ENCODE measurements around the gene SLC18A3. TPM values are rescaled to one million over a fixed set of nuclear protein-coding genes. Genes with fewer than 3 reads are reported as not detected.
A peak's percentile ranks its signal among the peaks of the same experiment; 100 is the strongest.

SLC18A3 gene
- total and polyA plus RNA-seq, 2 experiments from 2014 or later, result 0.16 TPM; not detected in 1

DNA sequence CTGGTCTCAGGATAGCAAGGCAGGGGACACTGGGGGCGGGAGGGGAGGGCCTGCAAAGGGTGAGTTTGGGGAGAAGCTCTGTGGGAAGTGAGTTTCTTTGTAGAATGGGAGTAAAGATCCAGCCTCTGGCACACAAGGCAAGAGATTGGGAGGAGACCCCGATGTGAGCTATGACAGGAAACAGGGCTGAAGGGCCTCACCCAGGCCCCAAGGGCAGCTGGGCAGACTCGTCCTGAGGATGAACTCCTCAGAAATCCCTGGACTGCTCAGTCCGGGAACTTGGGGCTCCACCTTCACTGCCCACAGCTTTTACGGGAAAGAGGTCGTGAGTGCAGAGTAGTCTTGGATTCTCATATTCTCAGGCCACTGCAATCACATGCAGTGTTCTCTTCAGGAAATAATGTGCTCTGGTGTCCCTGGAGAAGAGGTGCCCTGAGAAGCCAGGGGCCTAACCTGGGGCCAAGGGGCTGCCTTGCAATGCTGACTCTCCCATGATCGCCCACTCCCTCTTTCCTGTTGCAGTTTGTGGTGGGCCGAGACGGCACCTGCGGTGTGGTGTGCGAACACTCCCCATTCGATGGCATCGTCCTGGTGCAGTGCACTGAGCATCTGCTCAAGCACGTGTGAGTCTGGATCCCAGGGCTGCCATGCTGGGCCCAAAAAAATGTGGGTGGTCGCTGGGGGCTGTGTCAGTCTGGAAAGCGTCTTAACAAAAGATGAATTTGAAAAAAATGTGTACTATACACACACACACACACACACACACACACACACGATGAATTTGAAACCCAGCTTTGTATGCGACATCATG lies 38.1 kb downstream of the SLC18A3 start (continued):
- TF ChIP-seq, protein P1, sequence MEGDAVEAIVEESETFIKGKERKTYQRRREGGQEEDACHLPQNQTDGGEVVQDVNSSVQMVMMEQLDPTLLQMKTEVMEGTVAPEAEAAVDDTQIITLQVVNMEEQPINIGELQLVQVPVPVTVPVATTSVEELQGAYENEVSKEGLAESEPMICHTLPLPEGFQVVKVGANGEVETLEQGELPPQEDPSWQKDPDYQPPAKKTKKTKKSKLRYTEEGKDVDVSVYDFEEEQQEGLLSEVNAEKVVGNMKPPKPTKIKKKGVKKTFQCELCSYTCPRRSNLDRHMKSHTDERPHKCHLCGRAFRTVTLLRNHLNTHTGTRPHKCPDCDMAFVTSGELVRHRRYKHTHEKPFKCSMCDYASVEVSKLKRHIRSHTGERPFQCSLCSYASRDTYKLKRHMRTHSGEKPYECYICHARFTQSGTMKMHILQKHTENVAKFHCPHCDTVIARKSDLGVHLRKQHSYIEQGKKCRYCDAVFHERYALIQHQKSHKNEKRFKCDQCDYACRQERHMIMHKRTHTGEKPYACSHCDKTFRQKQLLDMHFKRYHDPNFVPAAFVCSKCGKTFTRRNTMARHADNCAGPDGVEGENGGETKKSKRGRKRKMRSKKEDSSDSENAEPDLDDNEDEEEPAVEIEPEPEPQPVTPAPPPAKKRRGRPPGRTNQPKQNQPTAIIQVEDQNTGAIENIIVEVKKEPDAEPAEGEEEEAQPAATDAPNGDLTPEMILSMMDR (conservative IDR thresholded peaks at IDR 0.05; ENCODE audit: low read depth in 2 of 2), result no peak
- no peak for TF ChIP-seq ZNF331 (CRISPR knock-in tag; IDR thresholded peaks at IDR 0.05; ENCODE audit: low read depth)
- no peak for TF ChIP-seq EZH2 (IDR thresholded peaks at IDR 0.05; ENCODE audit: low read depth, unreplicated experiment)
- no peak for TF ChIP-seq POLR2AphosphoS5 (IDR thresholded peaks at IDR 0.05; ENCODE audit: low read depth)

DNA sequence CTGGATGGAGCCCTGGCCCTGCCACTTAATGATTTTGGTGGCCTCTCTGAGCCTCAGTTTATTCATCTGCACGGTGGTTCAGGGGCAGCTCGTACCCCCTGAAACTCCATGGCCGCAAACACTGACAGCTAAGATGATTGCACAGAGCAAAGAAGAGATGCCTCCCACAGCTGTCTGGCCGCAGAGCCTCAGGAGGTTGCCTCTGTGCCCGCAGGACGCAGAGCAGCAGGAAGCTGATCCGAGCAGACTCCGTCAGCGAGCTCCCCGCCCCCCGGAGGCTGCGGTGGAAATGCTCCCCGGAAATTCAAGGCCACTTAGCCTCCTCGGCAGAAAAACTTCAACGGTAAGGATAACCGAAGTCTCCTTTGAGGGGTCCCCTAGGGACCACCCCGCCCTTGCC lies 39.2 kb downstream of the SLC18A3 start:
- no peak overlapping the region; the same call in 2 of the 3 replicates for H3K4me3 Mint-ChIP-seq
- TF ChIP-seq, protein P1 (conservative IDR thresholded peaks at IDR 0.05; ENCODE audit: low read depth in 2 of 2), result peak; percentile 7 to 32; a peak in 2 of 4 replicates
- TF ChIP-seq EZH2 (IDR thresholded peaks at IDR 0.05; ENCODE audit: low read depth, unreplicated experiment), result no peak

DNA sequence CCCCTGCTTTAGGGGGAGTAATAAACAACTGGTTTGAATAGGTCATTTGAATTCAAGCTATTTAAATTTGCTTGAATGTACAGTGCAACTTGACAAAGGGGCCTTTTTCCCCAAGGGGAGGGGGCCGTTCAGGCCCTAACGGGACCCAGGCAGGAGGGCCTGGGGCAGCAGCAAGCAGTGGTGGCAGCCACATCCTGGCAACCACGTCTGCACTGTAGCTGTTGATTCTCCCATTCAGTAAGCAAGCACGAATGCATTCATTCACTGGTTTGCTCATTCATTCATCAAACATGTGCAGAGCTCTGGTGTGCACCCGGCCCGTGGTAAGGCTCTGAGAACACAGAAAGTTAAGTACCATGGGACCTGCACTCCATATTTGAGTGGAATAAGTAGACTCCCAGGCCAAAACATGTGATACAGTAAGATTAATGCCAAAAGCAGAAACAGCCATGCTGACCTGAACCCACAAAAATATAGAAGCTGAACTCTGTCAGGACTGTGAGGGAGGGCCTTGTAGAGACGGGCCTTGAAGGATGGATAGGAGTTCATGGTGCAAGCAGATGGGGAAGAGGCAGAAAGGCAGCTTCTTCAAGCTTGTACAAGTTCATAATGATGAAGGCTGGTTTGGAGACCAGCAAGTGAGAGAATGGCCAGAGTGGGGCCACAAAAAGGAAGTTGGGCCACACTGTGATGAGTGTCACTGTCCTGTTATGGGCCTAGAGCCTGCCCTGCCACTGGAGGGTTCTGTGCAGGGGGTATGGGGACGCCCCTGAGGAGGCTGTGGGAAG lies 40.0 kb downstream of the SLC18A3 start:
- Histone ChIP-seq H3K9me2 (ENCODE audit: insufficient read depth) (no peaks in the 10 kb centered on the region), H3K79me2 (replicated peaks; ENCODE audit: insufficient read depth) (no peaks in the 10 kb centered on the region), H2AFZ (peak overlapping the region; percentile 23; the same call in 1 of the 2 replicates), H3F3A (replicated peaks; ENCODE audit: low read depth) (no peaks in the 10 kb centered on the region), H3K4me1 (ENCODE audit: insufficient read depth) (peaks cover 5% of the 10 kb centered on the region; the same call in 1 of the 2 replicates), H4K20me1 (replicated peaks; ENCODE audit: insufficient read depth) (no peaks in the 10 kb centered on the region), H3K4me3 (no peak overlapping the region), H3K27me3 (ENCODE audit: insufficient read depth) (no peaks in the 10 kb centered on the region), H3K27ac (ENCODE audit: low read depth) (no peak overlapping the region), H3K4me2 (0 out of 2 replicates have a peak overlapping the region, but pooled peaks have one; percentile 45), H3K36me3 (ENCODE audit: insufficient read depth) (no peaks in the 10 kb centered on the region)
- H3K27me3 Mint-ChIP-seq (ENCODE audit: insufficient read depth, low read depth, poor library complexity), result peaks cover 12% of the 10 kb centered on the region
- no peaks in the 10 kb centered on the region for H3K9me3 Mint-ChIP-seq
- ATAC-seq (no peak), DNase-seq (ENCODE audit: low spot score) (no peak)
- no peak overlapping the region for H3K27ac Mint-ChIP-seq
- no peaks in the 10 kb centered on the region for H3K36me3 Mint-ChIP-seq (ENCODE audit: low read depth)
- H3K4me1 Mint-ChIP-seq, result peaks cover 16% of the 10 kb centered on the region
- no peak overlapping the region; the same call in 2 of the 3 replicates for H3K4me3 Mint-ChIP-seq
- TF ChIP-seq, protein P1 (conservative IDR thresholded peaks at IDR 0.05; ENCODE audit: low read depth in 2 of 2), result no peak
- TF ChIP-seq, protein P2, sequence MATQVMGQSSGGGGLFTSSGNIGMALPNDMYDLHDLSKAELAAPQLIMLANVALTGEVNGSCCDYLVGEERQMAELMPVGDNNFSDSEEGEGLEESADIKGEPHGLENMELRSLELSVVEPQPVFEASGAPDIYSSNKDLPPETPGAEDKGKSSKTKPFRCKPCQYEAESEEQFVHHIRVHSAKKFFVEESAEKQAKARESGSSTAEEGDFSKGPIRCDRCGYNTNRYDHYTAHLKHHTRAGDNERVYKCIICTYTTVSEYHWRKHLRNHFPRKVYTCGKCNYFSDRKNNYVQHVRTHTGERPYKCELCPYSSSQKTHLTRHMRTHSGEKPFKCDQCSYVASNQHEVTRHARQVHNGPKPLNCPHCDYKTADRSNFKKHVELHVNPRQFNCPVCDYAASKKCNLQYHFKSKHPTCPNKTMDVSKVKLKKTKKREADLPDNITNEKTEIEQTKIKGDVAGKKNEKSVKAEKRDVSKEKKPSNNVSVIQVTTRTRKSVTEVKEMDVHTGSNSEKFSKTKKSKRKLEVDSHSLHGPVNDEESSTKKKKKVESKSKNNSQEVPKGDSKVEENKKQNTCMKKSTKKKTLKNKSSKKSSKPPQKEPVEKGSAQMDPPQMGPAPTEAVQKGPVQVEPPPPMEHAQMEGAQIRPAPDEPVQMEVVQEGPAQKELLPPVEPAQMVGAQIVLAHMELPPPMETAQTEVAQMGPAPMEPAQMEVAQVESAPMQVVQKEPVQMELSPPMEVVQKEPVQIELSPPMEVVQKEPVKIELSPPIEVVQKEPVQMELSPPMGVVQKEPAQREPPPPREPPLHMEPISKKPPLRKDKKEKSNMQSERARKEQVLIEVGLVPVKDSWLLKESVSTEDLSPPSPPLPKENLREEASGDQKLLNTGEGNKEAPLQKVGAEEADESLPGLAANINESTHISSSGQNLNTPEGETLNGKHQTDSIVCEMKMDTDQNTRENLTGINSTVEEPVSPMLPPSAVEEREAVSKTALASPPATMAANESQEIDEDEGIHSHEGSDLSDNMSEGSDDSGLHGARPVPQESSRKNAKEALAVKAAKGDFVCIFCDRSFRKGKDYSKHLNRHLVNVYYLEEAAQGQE (IDR thresholded peaks at IDR 0.05; ENCODE audit: unreplicated experiment), result no peak
- no peak for TF ChIP-seq POLR2AphosphoS5 (IDR thresholded peaks at IDR 0.05; ENCODE audit: low read depth)
- TF ChIP-seq, protein P3, sequence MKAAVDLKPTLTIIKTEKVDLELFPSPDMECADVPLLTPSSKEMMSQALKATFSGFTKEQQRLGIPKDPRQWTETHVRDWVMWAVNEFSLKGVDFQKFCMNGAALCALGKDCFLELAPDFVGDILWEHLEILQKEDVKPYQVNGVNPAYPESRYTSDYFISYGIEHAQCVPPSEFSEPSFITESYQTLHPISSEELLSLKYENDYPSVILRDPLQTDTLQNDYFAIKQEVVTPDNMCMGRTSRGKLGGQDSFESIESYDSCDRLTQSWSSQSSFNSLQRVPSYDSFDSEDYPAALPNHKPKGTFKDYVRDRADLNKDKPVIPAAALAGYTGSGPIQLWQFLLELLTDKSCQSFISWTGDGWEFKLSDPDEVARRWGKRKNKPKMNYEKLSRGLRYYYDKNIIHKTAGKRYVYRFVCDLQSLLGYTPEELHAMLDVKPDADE (IDR thresholded peaks at IDR 0.05), result no peak
- TF ChIP-seq ZNF331 (CRISPR knock-in tag; IDR thresholded peaks at IDR 0.05; ENCODE audit: low read depth), result no peak

More for the DNA sequence above, 39.2 kb downstream of the SLC18A3 start:
- no peaks in the 10 kb centered on the region for H4K20me1 ChIP-seq (replicated peaks; ENCODE audit: insufficient read depth)
- ATAC-seq (peak; percentile 84), DNase-seq (ENCODE audit: low spot score) (peak; percentile 75)
- no peaks in the 10 kb centered on the region for H3K27me3 ChIP-seq (ENCODE audit: insufficient read depth)
- peaks cover 12% of the 10 kb centered on the region for H3K27me3 Mint-ChIP-seq (ENCODE audit: insufficient read depth, low read depth, poor library complexity)
- H3K4me1 ChIP-seq (ENCODE audit: insufficient read depth), result peaks cover 5% of the 10 kb centered on the region; the same call in 1 of the 2 replicates
- H3K9me2 ChIP-seq (ENCODE audit: insufficient read depth), result no peaks in the 10 kb centered on the region
- peak overlapping the region; percentile 45; the same call in 1 of the 2 replicates for H3K4me2 ChIP-seq
- peak overlapping the region; percentile 85 for H2AFZ ChIP-seq
- H3K27ac ChIP-seq (ENCODE audit: low read depth), result no peak overlapping the region
- H3K9me3 Mint-ChIP-seq, result no peaks in the 10 kb centered on the region; the same call in 2 of the 3 replicates
- no peaks in the 10 kb centered on the region for H3K36me3 Mint-ChIP-seq (ENCODE audit: low read depth)
- H3K4me3 ChIP-seq, result no peak overlapping the region
- H3K4me1 Mint-ChIP-seq, result peaks cover 16% of the 10 kb centered on the region
- no peaks in the 10 kb centered on the region for H3K79me2 ChIP-seq (replicated peaks; ENCODE audit: insufficient read depth)
- no peaks in the 10 kb centered on the region for H3F3A ChIP-seq (replicated peaks; ENCODE audit: low read depth)
- no peak overlapping the region for H3K27ac Mint-ChIP-seq
- H3K36me3 ChIP-seq (ENCODE audit: insufficient read depth), result no peaks in the 10 kb centered on the region

Measured in GM23338 (cell line).